ENCODE measurements around the gene STAP2. TPM values are rescaled to one million over a fixed set of nuclear protein-coding genes. Genes with fewer than 3 reads are reported as not detected.
A peak's percentile ranks its signal among the peaks of the same experiment; 100 is the strongest.

Gene STAP2
- total and polyA plus RNA-seq, 12 donors = 0.56 to 9.1 (median 2.1) TPM

DNA sequence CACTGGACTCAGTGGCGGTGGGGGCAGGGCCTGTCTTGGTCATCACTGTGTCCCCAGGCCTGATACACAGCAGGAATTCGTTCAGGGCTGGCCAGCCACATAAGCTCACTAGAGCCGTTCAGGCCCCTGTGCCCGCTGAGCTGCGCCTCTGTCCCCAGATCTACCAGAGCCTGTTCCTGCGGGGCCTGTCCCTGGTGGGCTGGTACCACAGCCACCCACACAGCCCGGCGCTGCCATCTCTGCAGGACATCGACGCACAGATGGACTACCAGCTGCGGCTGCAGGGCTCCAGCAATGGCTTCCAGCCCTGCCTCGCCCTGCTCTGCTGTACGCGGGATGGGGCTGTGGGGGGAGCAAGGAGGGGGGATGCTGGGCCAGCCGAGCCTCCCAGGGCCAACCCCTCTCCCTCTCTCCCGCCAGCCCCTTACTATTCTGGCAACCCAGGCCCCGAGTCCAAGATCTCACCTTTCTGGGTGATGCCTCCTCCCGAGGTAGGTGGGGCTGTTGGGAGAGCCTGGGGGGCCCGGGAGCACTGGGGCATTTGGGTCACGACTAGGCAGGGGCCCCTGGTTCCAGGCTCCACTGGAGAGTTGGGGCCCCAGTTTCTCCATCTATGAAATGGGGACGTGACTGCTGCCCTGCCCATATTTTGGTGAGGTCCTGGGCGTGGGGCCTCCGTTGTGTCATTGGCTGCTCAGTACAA lies 18.6 kb upstream of the STAP2 start:
- H3K36me3 ChIP-seq = peaks cover 0 to 83% (median 12%) of the 10 kb centered on the region in 9 donors
- H3K9me3 ChIP-seq = no peaks in the 10 kb centered on the region
- no peak overlapping the region for H3K4me3 ChIP-seq
- TF ChIP-seq, protein P1, sequence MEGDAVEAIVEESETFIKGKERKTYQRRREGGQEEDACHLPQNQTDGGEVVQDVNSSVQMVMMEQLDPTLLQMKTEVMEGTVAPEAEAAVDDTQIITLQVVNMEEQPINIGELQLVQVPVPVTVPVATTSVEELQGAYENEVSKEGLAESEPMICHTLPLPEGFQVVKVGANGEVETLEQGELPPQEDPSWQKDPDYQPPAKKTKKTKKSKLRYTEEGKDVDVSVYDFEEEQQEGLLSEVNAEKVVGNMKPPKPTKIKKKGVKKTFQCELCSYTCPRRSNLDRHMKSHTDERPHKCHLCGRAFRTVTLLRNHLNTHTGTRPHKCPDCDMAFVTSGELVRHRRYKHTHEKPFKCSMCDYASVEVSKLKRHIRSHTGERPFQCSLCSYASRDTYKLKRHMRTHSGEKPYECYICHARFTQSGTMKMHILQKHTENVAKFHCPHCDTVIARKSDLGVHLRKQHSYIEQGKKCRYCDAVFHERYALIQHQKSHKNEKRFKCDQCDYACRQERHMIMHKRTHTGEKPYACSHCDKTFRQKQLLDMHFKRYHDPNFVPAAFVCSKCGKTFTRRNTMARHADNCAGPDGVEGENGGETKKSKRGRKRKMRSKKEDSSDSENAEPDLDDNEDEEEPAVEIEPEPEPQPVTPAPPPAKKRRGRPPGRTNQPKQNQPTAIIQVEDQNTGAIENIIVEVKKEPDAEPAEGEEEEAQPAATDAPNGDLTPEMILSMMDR (IDR thresholded peaks at IDR 0.05) = no peak
- peaks cover 0 to 2% (median 0%) of the 10 kb centered on the region in 9 donors for H3K4me1 ChIP-seq
- ATAC-seq = no peak
- H3K27ac ChIP-seq = no peak overlapping the region
- intact Hi-C loops (cut with DNase I) = loop anchor here in 1 of 10 donors (10.0 kb wide), 1 partner anchor 82 kb away; the partner anchor contains the start of gene SHD
- no peaks in the 10 kb centered on the region for H3K27me3 ChIP-seq
- 80 to 82% methylated on average over 22 to 23 of the region's 23 CpGs for WGBS, 2 donors
- no peak for DNase-seq

DNA sequence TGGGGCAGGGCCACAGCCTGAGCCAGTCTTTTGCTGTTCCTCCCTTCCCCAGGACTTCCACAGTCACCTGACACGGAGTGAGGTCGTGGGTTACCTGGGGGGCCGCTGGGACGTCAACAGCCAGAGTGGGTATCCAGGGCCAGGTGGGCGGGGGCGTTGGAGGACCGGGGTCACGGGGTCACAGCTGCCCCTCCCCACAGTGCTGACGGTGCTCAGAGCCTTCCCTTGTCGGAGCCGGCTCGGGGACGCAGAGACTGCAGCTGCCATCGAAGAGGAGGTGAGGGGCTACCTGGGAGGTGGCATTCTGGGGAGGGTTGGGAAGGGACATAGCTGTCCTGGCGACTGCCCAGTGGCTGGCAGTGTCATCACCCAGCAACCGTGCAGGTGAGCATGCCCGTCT lies 16.3 kb upstream of the STAP2 start:
- TF ChIP-seq, protein P1 (IDR thresholded peaks at IDR 0.05) = no peak
- Histone ChIP-seq H3K36me3 (peaks cover 0 to 62% (median 0%) of the 10 kb centered on the region in 9 donors), H3K4me1 (peaks cover 0 to 8% (median 0%) of the 10 kb centered on the region in 9 donors), H3K9me3 (no peaks in the 10 kb centered on the region), H3K27ac (no peak overlapping the region), H3K4me3 (no peak overlapping the region), H3K27me3 (no peaks in the 10 kb centered on the region)
- 83 to 84% methylated on average over 17 of the region's 17 CpGs for WGBS, 2 donors
- DNase-seq (no peak), ATAC-seq (no peak)
- intact Hi-C loops (cut with DNase I) = loop anchor here in 8 of 10 donors (5.0 to 10.0 kb wide), 3 partner anchors 80 to 93 kb away; partner anchors contain the start of gene SHD (in 1 of the 8)

DNA sequence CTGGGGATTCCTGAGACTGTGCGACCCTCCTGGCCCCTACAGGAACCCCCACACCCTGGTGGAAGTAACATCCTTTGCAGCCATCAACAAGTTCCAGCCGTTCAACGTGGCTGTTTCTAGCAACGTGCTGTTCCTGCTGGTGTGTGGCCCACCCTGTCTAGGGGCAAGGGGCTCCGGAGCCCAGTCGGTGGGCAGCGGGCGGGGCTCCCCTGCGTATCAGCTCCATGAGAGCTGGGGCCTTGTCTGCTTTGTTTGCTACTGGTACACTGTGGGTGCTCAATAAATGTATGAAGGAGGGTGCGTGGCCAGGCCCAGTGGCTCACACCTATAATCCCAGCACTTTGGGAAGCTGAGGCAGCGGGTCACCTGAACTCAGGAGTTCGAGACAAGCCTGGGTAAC lies 15.7 kb upstream of the STAP2 start:
- H3K27ac ChIP-seq = no peak overlapping the region
- WGBS, 2 donors = 90 to 91% methylated on average over 12 of the region's 12 CpGs
- H3K9me3 ChIP-seq = no peaks in the 10 kb centered on the region
- no peaks in the 10 kb centered on the region for H3K27me3 ChIP-seq
- H3K36me3 ChIP-seq = peaks cover 0 to 60% (median 0%) of the 10 kb centered on the region in 9 donors
- DNase-seq (no peak), ATAC-seq (no peak)
- intact Hi-C loops (cut with DNase I) = loop anchor here in 8 of 10 donors (5.0 to 10.0 kb wide), 3 partner anchors 79 to 92 kb away; partner anchors contain the start of gene SHD (in 1 of the 8)
- peaks cover 0 to 8% (median 0%) of the 10 kb centered on the region in 9 donors for H3K4me1 ChIP-seq
- TF ChIP-seq, protein P1 (IDR thresholded peaks at IDR 0.05) = no peak
- no peak overlapping the region for H3K4me3 ChIP-seq

DNA sequence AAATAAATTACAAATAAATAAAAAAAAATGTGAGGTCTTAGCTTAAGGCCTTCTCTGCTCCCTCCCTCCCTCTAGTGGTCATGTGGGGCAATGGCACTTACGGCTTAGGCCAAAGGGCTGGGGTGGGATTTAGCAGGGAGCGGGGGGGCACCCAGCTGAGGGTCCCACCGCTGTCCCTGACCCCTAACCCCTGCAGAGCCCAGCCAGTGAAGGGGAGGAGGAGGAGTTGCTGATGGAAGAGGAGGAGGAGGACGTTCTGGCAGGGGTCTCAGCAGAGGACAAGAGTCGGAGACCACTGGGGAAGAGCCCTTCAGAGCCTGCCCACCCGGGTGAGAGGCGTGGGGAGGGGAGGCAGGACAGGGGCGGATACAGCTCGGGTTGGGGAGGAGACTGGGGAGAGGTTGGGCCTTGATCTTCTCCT lies 14.1 kb upstream of the STAP2 start:
- intact Hi-C loops (cut with DNase I) = loop anchor here in 9 of 10 donors (2.0 to 10.0 kb wide), 4 partner anchors 78 to 90 kb away; partner anchors contain the start of gene SHD (in 1 of the 9)
- ATAC-seq (peak in 7 of 8 donors; percentile 21 to 65 (median 47)), DNase-seq (no peak)
- TF ChIP-seq, protein P1 (IDR thresholded peaks at IDR 0.05) = peak; percentile 78 to 94 (median 87)
- H3K36me3 ChIP-seq = peaks cover 0 to 62% (median 0%) of the 10 kb centered on the region in 9 donors
- no peak overlapping the region for H3K27ac ChIP-seq
- H3K4me1 ChIP-seq = peaks cover 0 to 8% (median 0%) of the 10 kb centered on the region in 9 donors
- H3K4me3 ChIP-seq = no peak overlapping the region
- no peaks in the 10 kb centered on the region for H3K27me3 ChIP-seq
- 39 to 46% methylated on average over 9 of the region's 9 CpGs for WGBS, 2 donors
- H3K9me3 ChIP-seq = no peaks in the 10 kb centered on the region

Data from heart right ventricle (tissue), 16 donors.